Measurements from ENCODE around the gene G0S2.

DNA sequence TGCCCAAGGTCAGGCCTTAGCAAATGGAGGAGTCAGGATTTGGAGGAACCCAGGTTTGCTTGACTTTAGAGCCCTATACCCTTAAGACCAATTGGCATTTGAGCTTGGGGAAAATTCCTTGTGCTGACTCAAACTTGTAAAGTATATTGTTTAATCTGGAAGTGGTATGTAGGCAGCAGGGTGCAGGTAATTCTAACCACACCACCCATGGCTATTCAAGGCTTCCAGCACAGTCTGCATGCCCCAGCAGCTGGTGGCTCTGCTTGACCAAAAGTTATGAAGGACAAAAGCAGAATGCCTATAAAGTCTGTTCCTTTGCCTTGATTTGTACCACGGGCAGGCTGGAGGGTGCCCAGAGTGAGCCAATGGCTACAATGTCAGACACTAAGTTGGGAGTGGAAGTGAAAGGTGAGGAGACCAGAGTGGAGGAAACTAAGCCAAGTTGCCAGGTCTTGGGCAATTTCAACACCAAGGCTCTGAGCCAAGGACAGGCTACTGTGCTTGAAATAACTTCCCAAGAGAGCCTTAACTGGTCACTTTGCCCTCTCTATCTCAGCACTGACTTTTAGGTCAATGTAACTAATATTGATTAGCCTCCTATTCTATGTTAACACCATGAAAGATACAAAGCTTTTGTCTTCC, 4.7 kb upstream of the G0S2 start:
- no peak for TF ChIP-seq POLR2A (IDR thresholded peaks at IDR 0.05)
- TF ChIP-seq CTCF (IDR thresholded peaks at IDR 0.05) = no peak
